ENCODE data around the gene NDUFB11.

DNA sequence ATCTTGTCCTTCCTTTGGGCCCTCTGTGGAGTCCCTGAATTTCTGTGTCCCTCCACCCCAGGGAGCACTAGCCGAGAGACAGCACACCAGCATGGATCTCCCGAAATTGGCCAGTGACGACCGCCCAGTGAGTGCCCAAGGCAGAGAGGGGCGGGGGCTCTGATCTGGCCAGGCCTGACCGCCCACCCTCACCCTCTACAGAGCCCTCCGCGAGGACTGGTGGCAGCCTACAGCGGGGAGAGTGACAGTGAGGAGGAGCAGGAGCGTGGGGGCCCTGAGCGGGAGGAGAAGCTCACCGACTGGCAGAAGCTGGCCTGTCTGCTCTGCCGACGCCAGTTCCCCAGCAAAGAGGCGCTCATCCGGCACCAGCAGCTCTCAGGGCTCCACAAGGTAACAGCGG lies 40.7 kb upstream of the NDUFB11 start:
- no peak for TF ChIP-seq POLR2AphosphoS5 (IDR thresholded peaks at IDR 0.05; ENCODE audit: low read depth)
- TF ChIP-seq, protein P1, sequence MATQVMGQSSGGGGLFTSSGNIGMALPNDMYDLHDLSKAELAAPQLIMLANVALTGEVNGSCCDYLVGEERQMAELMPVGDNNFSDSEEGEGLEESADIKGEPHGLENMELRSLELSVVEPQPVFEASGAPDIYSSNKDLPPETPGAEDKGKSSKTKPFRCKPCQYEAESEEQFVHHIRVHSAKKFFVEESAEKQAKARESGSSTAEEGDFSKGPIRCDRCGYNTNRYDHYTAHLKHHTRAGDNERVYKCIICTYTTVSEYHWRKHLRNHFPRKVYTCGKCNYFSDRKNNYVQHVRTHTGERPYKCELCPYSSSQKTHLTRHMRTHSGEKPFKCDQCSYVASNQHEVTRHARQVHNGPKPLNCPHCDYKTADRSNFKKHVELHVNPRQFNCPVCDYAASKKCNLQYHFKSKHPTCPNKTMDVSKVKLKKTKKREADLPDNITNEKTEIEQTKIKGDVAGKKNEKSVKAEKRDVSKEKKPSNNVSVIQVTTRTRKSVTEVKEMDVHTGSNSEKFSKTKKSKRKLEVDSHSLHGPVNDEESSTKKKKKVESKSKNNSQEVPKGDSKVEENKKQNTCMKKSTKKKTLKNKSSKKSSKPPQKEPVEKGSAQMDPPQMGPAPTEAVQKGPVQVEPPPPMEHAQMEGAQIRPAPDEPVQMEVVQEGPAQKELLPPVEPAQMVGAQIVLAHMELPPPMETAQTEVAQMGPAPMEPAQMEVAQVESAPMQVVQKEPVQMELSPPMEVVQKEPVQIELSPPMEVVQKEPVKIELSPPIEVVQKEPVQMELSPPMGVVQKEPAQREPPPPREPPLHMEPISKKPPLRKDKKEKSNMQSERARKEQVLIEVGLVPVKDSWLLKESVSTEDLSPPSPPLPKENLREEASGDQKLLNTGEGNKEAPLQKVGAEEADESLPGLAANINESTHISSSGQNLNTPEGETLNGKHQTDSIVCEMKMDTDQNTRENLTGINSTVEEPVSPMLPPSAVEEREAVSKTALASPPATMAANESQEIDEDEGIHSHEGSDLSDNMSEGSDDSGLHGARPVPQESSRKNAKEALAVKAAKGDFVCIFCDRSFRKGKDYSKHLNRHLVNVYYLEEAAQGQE (IDR thresholded peaks at IDR 0.05; ENCODE audit: insufficient replicate concordance, low read depth), result no peak
- TF ChIP-seq CTCF (IDR thresholded peaks at IDR 0.05; ENCODE audit: insufficient read depth, low read length), result no peak
- TF ChIP-seq GABPA (IDR thresholded peaks at IDR 0.05; ENCODE audit: low read depth), result no peak
- no peak for TF ChIP-seq SPI1 (IDR thresholded peaks at IDR 0.05; ENCODE audit: borderline replicate concordance, low read depth)

All from HL-60 (cell line).